Nephron (organoid): ENCODE data around the gene AANAT.

Experiments
- H3K27ac Mint-ChIP-seq, 3 experiments: 2 replicates each; pipeline ENCODE4 v1.8.0; 2020; ENCODE audit warnings: mixed read lengths in 3 of 3, mild to moderate bottlenecking in 2 of 3, moderate library complexity in 1 of 3
- H3K27me3 Mint-ChIP-seq: 2 replicates; pipeline ENCODE4 v1.8.0; 2021; ENCODE audit warnings: low read depth, mild to moderate bottlenecking, moderate library complexity, mixed read lengths
- H3K36me3 Mint-ChIP-seq: 2 replicates; pipeline ENCODE4 v1.8.0; 2020; ENCODE audit warnings: low read depth, mixed read lengths
- H3K4me1 Mint-ChIP-seq: 2 replicates; pipeline ENCODE4 v1.8.0; 2020; ENCODE audit warnings: mixed read lengths
- H3K4me3 Mint-ChIP-seq, 3 experiments: 2 replicates each; pipeline ENCODE4 v1.8.0; 2020; ENCODE audit warnings: mild to moderate bottlenecking in 3 of 3, mixed read lengths in 3 of 3, moderate library complexity in 2 of 3
- H3K9me3 Mint-ChIP-seq: 2 replicates; pipeline ENCODE4 v1.8.0; 2020; ENCODE audit warnings: mixed read lengths
- TF ChIP-seq, protein P1 (sequence below), 3 experiments: fragments of 200-600 bp; sonication (generic); IDR thresholded peaks; one replicate each; pipeline ENCODE4 v1.5.0; 2021; ENCODE audit warnings: antibody characterized with exemption in 3 of 3; ENCODE audit not compliant: unreplicated experiment in 3 of 3

The AANAT gene

DNA sequence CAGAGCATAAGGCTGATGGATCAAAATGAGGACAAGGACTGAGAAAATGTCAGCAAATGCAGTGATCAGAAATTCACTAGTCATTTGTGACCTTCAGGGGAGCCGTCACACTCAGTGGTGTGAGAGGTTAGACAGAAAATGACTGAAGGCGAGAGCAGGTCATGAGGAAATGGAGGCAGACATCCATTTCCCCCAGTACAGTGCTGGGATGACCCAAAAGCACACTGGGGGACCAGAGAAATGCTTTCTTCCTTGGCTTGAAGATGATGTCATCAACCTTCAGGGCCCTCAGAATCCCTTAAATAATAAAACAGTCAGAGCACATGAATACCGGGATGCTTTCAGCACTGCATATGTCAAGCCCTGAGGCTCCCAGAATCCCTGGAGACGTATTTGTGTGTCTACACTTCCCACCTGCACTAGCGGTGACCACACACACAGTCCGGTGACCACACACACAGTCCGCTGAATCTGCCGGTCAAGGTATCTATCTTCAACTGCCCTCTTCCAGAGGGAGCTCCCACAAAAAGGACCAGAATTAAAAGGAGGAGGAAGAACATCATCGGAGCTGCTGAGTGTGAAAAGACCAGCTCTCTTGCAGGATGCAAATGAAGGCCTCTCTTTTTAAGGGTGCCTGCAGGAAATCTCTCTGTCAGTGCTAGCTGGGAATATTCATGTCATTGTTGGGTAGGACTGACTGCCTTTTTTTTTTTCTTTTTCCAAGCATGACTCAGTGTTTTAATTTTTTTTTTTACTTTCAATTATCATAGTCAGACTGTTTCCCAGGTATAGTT is 22.7 kb upstream of the AANAT start:
- no peaks in the 10 kb centered on the region for H3K9me3 Mint-ChIP-seq
- H3K4me3 Mint-ChIP-seq, result no peak overlapping the region
- H3K27me3 Mint-ChIP-seq, result no peaks in the 10 kb centered on the region
- H3K4me1 Mint-ChIP-seq, result peaks cover 46% of the 10 kb centered on the region
- TF ChIP-seq, protein P1, sequence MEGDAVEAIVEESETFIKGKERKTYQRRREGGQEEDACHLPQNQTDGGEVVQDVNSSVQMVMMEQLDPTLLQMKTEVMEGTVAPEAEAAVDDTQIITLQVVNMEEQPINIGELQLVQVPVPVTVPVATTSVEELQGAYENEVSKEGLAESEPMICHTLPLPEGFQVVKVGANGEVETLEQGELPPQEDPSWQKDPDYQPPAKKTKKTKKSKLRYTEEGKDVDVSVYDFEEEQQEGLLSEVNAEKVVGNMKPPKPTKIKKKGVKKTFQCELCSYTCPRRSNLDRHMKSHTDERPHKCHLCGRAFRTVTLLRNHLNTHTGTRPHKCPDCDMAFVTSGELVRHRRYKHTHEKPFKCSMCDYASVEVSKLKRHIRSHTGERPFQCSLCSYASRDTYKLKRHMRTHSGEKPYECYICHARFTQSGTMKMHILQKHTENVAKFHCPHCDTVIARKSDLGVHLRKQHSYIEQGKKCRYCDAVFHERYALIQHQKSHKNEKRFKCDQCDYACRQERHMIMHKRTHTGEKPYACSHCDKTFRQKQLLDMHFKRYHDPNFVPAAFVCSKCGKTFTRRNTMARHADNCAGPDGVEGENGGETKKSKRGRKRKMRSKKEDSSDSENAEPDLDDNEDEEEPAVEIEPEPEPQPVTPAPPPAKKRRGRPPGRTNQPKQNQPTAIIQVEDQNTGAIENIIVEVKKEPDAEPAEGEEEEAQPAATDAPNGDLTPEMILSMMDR (IDR thresholded peaks at IDR 0.05; ENCODE audit: unreplicated experiment in 3 of 3), result no peak
- peaks cover 5% of the 10 kb centered on the region for H3K36me3 Mint-ChIP-seq
- no peak overlapping the region for H3K27ac Mint-ChIP-seq

DNA sequence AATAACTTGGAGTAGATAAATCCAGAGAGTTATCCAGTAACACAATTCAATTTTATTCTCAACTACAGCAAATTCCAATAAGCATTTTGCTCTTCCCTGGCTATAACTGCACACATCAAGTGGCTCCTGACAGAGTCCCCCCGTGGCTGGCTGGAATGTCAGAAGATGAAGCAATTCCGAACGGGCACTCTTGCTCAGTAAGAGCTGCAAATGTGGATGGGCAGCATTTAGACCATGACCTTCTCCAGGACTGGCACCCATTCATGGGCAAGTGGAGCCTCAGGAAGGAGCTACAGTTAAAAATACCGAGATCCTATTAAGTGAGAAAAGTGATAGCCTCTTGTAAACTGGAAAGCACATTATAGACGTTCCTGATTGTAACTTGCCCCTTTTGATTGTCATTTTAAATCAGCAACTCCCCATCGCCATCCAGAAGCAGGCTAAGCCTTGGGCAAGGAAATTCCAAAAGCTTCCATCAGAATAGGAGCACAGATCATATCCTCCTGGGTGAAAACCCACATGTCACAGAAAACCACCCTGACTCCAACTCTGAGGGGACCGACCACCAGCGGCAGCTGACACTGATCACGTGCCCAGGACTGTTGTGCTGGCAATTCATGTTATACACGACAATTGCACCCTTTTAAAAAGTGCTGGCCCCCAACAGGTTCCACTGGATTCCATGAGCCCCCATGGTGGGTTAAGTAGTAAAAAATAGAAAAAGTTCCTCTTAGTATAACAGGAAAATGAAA is 21.5 kb upstream of the AANAT start:
- Mint-ChIP-seq H3K4me1 (peaks cover 56% of the 10 kb centered on the region), H3K27me3 (no peaks in the 10 kb centered on the region), H3K36me3 (peaks cover 5% of the 10 kb centered on the region), H3K27ac (no peak overlapping the region), H3K4me3 (no peak overlapping the region), H3K9me3 (no peaks in the 10 kb centered on the region)
- TF ChIP-seq, protein P1 (IDR thresholded peaks at IDR 0.05; ENCODE audit: unreplicated experiment in 3 of 3), result no peak

DNA sequence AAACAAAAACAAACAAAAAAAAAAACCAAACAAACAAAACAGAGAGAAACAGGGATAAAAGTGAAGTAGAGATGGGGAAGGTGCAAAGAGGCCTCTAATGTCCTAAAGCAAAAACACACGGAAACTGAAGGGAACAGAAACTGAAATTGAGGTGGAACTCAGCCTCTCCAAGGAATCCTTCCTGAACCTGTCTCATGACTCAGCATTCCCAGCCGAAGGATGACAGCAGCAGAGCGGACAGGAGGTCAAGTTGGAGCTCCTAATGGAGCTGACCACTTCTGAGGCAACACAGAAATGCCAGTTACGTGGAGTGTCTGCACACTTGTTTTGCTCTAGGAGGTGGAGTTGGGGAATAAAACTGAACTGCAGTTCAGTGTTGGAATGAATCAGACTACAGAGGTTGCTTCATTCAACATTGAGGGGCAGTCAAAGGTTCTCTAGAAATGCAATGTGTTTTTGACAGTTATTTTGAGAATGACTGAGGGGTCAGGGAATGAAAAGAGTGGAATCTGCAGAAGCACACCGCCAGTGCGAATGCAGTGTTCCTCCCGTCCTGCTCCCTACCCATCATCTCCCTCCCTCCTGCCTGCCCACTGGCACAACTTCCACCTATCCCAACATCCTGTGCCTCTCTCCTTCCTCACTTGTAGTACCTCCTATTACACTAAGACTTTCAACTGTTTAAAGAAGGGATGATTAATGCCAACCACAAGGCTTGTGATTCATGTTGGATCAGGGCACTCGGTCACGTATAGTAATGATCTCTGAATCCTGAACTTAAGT is 20.8 kb upstream of the AANAT start:
- Mint-ChIP-seq H3K4me1 (peaks cover 63% of the 10 kb centered on the region), H3K27ac (no peak overlapping the region), H3K4me3 (no peak overlapping the region), H3K36me3 (peaks cover 5% of the 10 kb centered on the region), H3K27me3 (no peaks in the 10 kb centered on the region), H3K9me3 (no peaks in the 10 kb centered on the region)
- TF ChIP-seq, protein P1 (IDR thresholded peaks at IDR 0.05; ENCODE audit: unreplicated experiment in 3 of 3), result no peak

- H3K4me1 Mint-ChIP-seq, result peaks cover 69% of the 10 kb centered on the region
Observed at GRCh38 chr17:76447931-76448652, 19.3 kb upstream of the AANAT start.

GRCh38 chr17:76449126-76449525 is 18.3 kb upstream of the AANAT start:
- H3K4me3 Mint-ChIP-seq, result peak overlapping the region in 1 of 3 experiments; percentile 37
- no peaks in the 10 kb centered on the region for H3K27me3 Mint-ChIP-seq
- H3K9me3 Mint-ChIP-seq, result no peaks in the 10 kb centered on the region
- TF ChIP-seq, protein P1 (IDR thresholded peaks at IDR 0.05; ENCODE audit: unreplicated experiment in 3 of 3), result no peak
- H3K4me1 Mint-ChIP-seq, result peaks cover 69% of the 10 kb centered on the region
- no peak overlapping the region for H3K27ac Mint-ChIP-seq
- H3K36me3 Mint-ChIP-seq, result no peaks in the 10 kb centered on the region

More at GRCh38 chr17:76447931-76448652, 19.3 kb upstream of the AANAT start:
- Mint-ChIP-seq H3K36me3 (no peaks in the 10 kb centered on the region), H3K27me3 (no peaks in the 10 kb centered on the region), H3K9me3 (no peaks in the 10 kb centered on the region), H3K4me3 (peak overlapping the region in 2 of 3 experiments; percentile 32 to 53), H3K27ac (no peak overlapping the region)
- TF ChIP-seq, protein P1 (IDR thresholded peaks at IDR 0.05; ENCODE audit: unreplicated experiment in 3 of 3), result no peak
